HCT116 (cell line): Measurements from ENCODE around the gene POLE. TPM values are rescaled to one million over a fixed set of nuclear protein-coding genes. Genes with fewer than 3 reads are reported as not detected.

ENCODE experiments used
- ATAC-seq: fragments of 200-7000 bp; cut with Tn5 transposase; 2 replicates; pipeline ENCODE4 v1.9.1; 2020; ENCODE audit warnings: mild to moderate bottlenecking, moderate library complexity
- BruUV-seq: library from RNA; stranded (reverse); fragments of 400-500 nt; replicated peaks from 2 replicates; lab custom pipeline; 2021; lab: Mats Ljungman, UMichigan
- CTCF ChIA-PET: fragments of 300-600 bp; sonication (Branson Sonifier 250); formaldehyde crosslinking; loops from one replicate; lab custom pipeline; 2021; ENCODE audit warnings: antibody characterized with exemption; lab: Charles Lee
- POLR2A ChIA-PET: fragments of 300-600, 350-600 bp; sonication (Branson Sonifier 250); formaldehyde crosslinking; loops from one replicate; lab custom pipeline; 2021; ENCODE audit warnings: antibody characterized with exemption; lab: Charles Lee
- RAD21 ChIA-PET, 2 experiments: fragments of 300-600 bp; sonication (Branson Sonifier 250); formaldehyde crosslinking; loops; one replicate each; lab custom pipeline; 2023; ENCODE audit warnings: low total read pairs in 2 of 2; ENCODE audit not compliant: uncharacterized antibody in 2 of 2, unreplicated experiment in 2 of 2, low non-redundant PET in 1 of 2; lab: Charles Lee
- DNase-seq: peaks from one replicate; pipeline ENCODE4 v3.0.0-alpha.2; 2010; ENCODE audit warnings: low read depth, low spot score
- H2AFZ ChIP-seq: fragments of 200-600 bp; shearing (Covaris generic), sonication (generic); 2 replicates; pipeline ENCODE4 v1.6.1; 2017; ENCODE audit warnings: low read depth, mixed run types, mixed read lengths, antibody characterized with exemption, low read length; ENCODE audit not compliant: poor library complexity, severe bottlenecking
- H3K27ac ChIP-seq: 2 replicates; pipeline ENCODE4 v1.5.1; 2012; ENCODE audit warnings: low read depth, low read length
- H3K27me3 ChIP-seq: fragments of 200-600 bp; sonication (generic); 2 replicates; pipeline ENCODE4 v1.6.1; 2016; ENCODE audit warnings: mixed run types, low read length, mixed read lengths; ENCODE audit not compliant: insufficient read depth
- H3K36me3 ChIP-seq, 2 experiments: fragments of 200-500 bp in 1 of 2; fragments of 200-600 bp in 1 of 2; sonication (Bioruptor generic) in 1 of 2; sonication (generic) in 1 of 2; 2 replicates each; pipeline versions ENCODE4 v1.5.1 to v1.6.1; 2014 to 2016; ENCODE audit warnings: low read length in 2 of 2, inconsistent platforms in 1 of 2, mixed read lengths in 1 of 2, mixed run types in 1 of 2; ENCODE audit not compliant: insufficient read depth in 2 of 2, control insufficient read depth in 1 of 2
- H3K4me1 ChIP-seq, 2 experiments: fragments of 200-600 bp in 1 of 2; sonication (generic) in 1 of 2; 2 replicates each; pipeline versions ENCODE4 v1.5.1 to v1.6.1; 2012 to 2017; ENCODE audit warnings: low read length in 2 of 2, inconsistent platforms in 1 of 2, mild to moderate bottlenecking in 1 of 2, mixed read lengths in 1 of 2, mixed run types in 1 of 2, moderate library complexity in 1 of 2; ENCODE audit not compliant: insufficient read depth in 2 of 2, control insufficient read depth in 1 of 2
- H3K4me2 ChIP-seq: fragments of 200-600 bp; sonication (generic); 2 replicates; pipeline ENCODE4 v1.6.1; 2017; ENCODE audit warnings: mixed run types, low read length, mixed read lengths
- H3K4me3 ChIP-seq, 2 experiments: fragments of 200-600 bp in 1 of 2; sonication (generic) in 1 of 2; replicated peaks in 1 of 2; 2 replicates each; pipeline ENCODE4 v1.5.1; 2011 to 2016; ENCODE audit warnings: low read length in 2 of 2, control low read depth in 1 of 2, low read depth in 1 of 2, mild to moderate bottlenecking in 1 of 2, mixed read lengths in 1 of 2, mixed run types in 1 of 2
- H3K79me2 ChIP-seq: fragments of 200-600 bp; sonication (generic); 2 replicates; pipeline ENCODE4 v1.6.1; 2017; ENCODE audit warnings: mild to moderate bottlenecking, mixed run types, low read length, moderate library complexity, mixed read lengths; ENCODE audit not compliant: insufficient read depth
- H3K9ac ChIP-seq: fragments of 200-600 bp; sonication (generic); 2 replicates; pipeline ENCODE4 v1.6.1; 2016; ENCODE audit warnings: low read length, mixed read lengths
- H3K9me2 ChIP-seq: fragments of 200-600 bp; sonication (generic), shearing (Covaris generic); 2 replicates; pipeline ENCODE4 v1.6.1; 2017; ENCODE audit warnings: mixed run types, mild to moderate bottlenecking, moderate library complexity; ENCODE audit not compliant: insufficient read depth
- H3K9me3 ChIP-seq, 2 experiments: fragments of 200-500 bp in 1 of 2; fragments of 200-600 bp in 1 of 2; sonication (Bioruptor generic) in 1 of 2; sonication (generic) in 1 of 2; 2 replicates each; pipeline ENCODE4 v1.6.1; 2014 to 2017; ENCODE audit warnings: low read length in 2 of 2, mixed read lengths in 2 of 2, inconsistent platforms in 1 of 2, low read depth in 1 of 2, mild to moderate bottlenecking in 1 of 2, mixed run types in 1 of 2, moderate library complexity in 1 of 2; ENCODE audit not compliant: control insufficient read depth in 1 of 2, insufficient read depth in 1 of 2
- H4K20me1 ChIP-seq: fragments of 200-600 bp; sonication (generic), shearing (Covaris generic); 2 replicates; pipeline ENCODE4 v1.6.1; 2017; ENCODE audit warnings: mixed run types, mild to moderate bottlenecking, moderate library complexity; ENCODE audit not compliant: insufficient read depth
- ATF3 ChIP-seq: IDR thresholded peaks from 2 replicates; pipeline ENCODE4 v1.6.1; 2012
- CEBPB ChIP-seq: IDR thresholded peaks from 2 replicates; pipeline ENCODE4 v1.6.1; 2012; ENCODE audit warnings: low read depth
- EZH2 ChIP-seq: fragments of 200-600 bp; sonication (generic); IDR thresholded peaks from 2 replicates; pipeline ENCODE4 v1.6.1; 2017; ENCODE audit warnings: antibody characterized with exemption, mixed run types
- EZH2phosphoT487 ChIP-seq: fragments of 200-600 bp; IDR thresholded peaks from 2 replicates; pipeline ENCODE4 v1.6.1; 2018; ENCODE audit warnings: antibody characterized with exemption, borderline replicate concordance
- FOSL1 ChIP-seq: IDR thresholded peaks from 2 replicates; pipeline ENCODE4 v1.6.1; 2012; ENCODE audit warnings: low read depth
- JUND ChIP-seq: IDR thresholded peaks from 2 replicates; pipeline ENCODE4 v1.6.1; 2012
- RAD21 ChIP-seq: IDR thresholded peaks from 2 replicates; pipeline ENCODE4 v1.6.1; 2012; ENCODE audit warnings: low read depth, mild to moderate bottlenecking
- SIN3A ChIP-seq: IDR thresholded peaks from 2 replicates; pipeline ENCODE4 v1.6.1; 2012; ENCODE audit warnings: low read depth
- SP1 ChIP-seq: IDR thresholded peaks from 2 replicates; pipeline ENCODE4 v1.6.1; 2012; ENCODE audit warnings: low read depth
- TCF7L2 ChIP-seq: IDR thresholded peaks from 2 replicates; pipeline ENCODE4 v1.7.0; 2011; ENCODE audit warnings: borderline replicate concordance, inconsistent platforms; ENCODE audit not compliant: insufficient read depth, insufficient read length; ENCODE audit errors: extremely low read depth
- YY1 ChIP-seq: IDR thresholded peaks from 2 replicates; pipeline ENCODE4 v1.6.1; 2011; ENCODE audit warnings: low read length, low read depth, moderate library complexity, mild to moderate bottlenecking; ENCODE audit not compliant: insufficient replicate concordance; ENCODE audit errors: extremely low read depth
- ZFX ChIP-seq: fragments of 450-650 bp; IDR thresholded peaks from 2 replicates; pipeline ENCODE4 v1.6.1; 2017
- intact Hi-C: fragments of 100-400 bp; cut with micrococcal nuclease; formaldehyde crosslinking; loops from 2 replicates; pipeline ENCODE4 v1.10.0; 2022
- total RNA-seq: library from RNA; stranded (reverse); gene quantifications from one replicate; pipeline ENCODE4 v1.2.1, GENCODE V29; 2021; ENCODE audit not compliant: unreplicated experiment

POLE gene
- total RNA-seq, 1 experiment from 2014 or later, result 128 TPM

- Histone ChIP-seq H4K20me1 (no peaks in the 10 kb centered on the region; the same call in 1 of the 2 replicates), H3K9me2 (no peaks in the 10 kb centered on the region), H3K79me2 (no peaks in the 10 kb centered on the region), H3K9ac (no peak overlapping the region), H3K36me3 (peaks cover 17% of the 10 kb centered on the region in 2 experiments), H3K9me3 (no peaks in the 10 kb centered on the region), H3K4me3 (no peak overlapping the region), H3K27ac (no peak overlapping the region), H3K27me3 (no peaks in the 10 kb centered on the region), H3K4me2 (no peak overlapping the region), H3K4me1 (no peaks in the 10 kb centered on the region), H2AFZ (no peak overlapping the region)
- intact Hi-C loops, result no loop called here
- CTCF ChIA-PET, result no interaction called here
- RAD21 ChIA-PET, result no interaction called here
- DNase-seq, result no peak
- POLR2A ChIA-PET, result no interaction called here
- no peak for TF ChIP-seq ATF3
- no peak for TF ChIP-seq RAD21
- no peak for TF ChIP-seq SP1
- TF ChIP-seq FOSL1, result no peak
- no peak for TF ChIP-seq EZH2phosphoT487
- no peak for TF ChIP-seq SIN3A
- no peak for TF ChIP-seq CEBPB
- TF ChIP-seq YY1, result no peak
- TF ChIP-seq JUND, result no peak
- no peak for TF ChIP-seq ZFX
- TF ChIP-seq TCF7L2, result no peak
- no peak for TF ChIP-seq EZH2
- BruUV-seq, result no TSS peak
- ATAC-seq, result no peak
Measured at GRCh38 chr12:132581348-132582057, 105.6 kb downstream of the POLE start.
